ENCODE results near the gene ABCA7.

Gene ABCA7

GRCh38 chr19:1045247-1045603 lies 5.3 kb downstream of the ABCA7 start:
- DNase-seq (ENCODE audit: low spot score): no peak
- TF ChIP-seq, protein P1, sequence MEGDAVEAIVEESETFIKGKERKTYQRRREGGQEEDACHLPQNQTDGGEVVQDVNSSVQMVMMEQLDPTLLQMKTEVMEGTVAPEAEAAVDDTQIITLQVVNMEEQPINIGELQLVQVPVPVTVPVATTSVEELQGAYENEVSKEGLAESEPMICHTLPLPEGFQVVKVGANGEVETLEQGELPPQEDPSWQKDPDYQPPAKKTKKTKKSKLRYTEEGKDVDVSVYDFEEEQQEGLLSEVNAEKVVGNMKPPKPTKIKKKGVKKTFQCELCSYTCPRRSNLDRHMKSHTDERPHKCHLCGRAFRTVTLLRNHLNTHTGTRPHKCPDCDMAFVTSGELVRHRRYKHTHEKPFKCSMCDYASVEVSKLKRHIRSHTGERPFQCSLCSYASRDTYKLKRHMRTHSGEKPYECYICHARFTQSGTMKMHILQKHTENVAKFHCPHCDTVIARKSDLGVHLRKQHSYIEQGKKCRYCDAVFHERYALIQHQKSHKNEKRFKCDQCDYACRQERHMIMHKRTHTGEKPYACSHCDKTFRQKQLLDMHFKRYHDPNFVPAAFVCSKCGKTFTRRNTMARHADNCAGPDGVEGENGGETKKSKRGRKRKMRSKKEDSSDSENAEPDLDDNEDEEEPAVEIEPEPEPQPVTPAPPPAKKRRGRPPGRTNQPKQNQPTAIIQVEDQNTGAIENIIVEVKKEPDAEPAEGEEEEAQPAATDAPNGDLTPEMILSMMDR (IDR thresholded peaks at IDR 0.05): no peak
- Histone ChIP-seq H3K4me3 (no peak overlapping the region), H3K27ac (no peak overlapping the region)

- TF ChIP-seq, protein P1 (IDR thresholded peaks at IDR 0.05): no peak
- DNase-seq (ENCODE audit: low spot score): no peak
- no peak overlapping the region for H3K27ac ChIP-seq
Observed at GRCh38 chr19:1046117-1046626, 6.3 kb downstream of the ABCA7 start.

DNA sequence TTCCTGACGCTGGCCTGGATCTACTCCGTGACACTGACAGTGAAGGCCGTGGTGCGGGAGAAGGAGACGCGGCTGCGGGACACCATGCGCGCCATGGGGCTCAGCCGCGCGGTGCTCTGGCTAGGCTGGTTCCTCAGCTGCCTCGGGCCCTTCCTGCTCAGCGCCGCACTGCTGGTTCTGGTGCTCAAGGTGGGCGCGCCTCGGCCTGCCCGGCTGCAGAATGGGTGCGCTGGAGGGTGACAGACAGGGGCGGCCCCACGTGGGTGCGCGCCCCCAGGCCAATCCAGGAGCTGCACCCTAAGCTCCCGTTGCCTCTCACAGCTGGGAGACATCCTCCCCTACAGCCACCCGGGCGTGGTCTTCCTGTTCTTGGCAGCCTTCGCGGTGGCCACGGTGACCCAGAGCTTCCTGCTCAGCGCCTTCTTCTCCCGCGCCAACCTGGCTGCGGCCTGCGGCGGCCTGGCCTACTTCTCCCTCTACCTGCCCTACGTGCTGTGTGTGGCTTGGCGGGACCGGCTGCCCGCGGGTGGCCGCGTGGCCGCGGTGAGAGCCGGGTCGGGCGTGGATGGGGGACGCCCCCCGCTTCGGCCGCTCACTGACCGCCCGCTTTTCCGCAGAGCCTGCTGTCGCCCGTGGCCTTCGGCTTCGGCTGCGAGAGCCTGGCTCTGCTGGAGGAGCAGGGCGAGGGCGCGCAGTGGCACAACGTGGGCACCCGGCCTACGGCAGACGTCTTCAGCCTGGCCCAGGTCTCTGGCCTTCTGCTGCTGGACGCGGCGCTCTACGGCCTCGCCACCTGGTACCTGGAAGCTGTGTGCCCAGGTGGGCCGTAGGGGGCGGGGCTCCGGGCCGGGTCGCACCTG lies 7.2 kb downstream of the ABCA7 start:
- no peak overlapping the region for H3K4me3 ChIP-seq
- H3K27ac ChIP-seq: no peak overlapping the region
- DNase-seq (ENCODE audit: low spot score): no peak
- TF ChIP-seq, protein P1 (IDR thresholded peaks at IDR 0.05): no peak

More at GRCh38 chr19:1046117-1046626, 6.3 kb downstream of the ABCA7 start:
- H3K4me3 ChIP-seq: no peak overlapping the region

DNA sequence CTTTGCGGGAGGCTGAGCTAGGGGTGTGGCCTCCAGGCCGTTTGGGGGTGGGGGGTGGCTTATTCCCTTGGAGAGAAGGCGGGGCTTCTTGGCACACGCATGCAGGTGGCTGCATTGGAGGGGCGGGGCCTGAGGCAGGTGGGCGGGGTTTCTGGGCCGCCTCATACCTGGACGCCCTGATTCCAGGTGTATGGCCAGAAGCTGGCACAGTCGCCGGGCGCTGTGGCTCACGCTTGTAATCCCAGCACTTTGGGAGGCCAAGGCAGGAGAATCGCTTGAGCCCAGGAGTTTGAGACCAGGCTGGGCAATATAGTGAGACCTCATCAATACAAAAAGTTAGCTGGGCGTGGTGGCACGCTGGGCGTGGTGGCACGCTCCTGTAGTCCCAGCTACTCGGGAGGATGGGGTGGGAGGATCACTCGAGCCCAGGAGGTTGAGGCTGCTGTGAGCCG lies 7.8 kb downstream of the ABCA7 start:
- no peak for DNase-seq (ENCODE audit: low spot score)
- H3K27ac ChIP-seq: no peak overlapping the region
- TF ChIP-seq, protein P1 (IDR thresholded peaks at IDR 0.05): no peak
- no peak overlapping the region for H3K4me3 ChIP-seq

GRCh38 chr19:1049106-1049505 lies 9.2 kb downstream of the ABCA7 start:
- TF ChIP-seq, protein P1 (IDR thresholded peaks at IDR 0.05): no peak
- H3K4me3 ChIP-seq: no peak overlapping the region
- H3K27ac ChIP-seq: no peak overlapping the region
- no peak for DNase-seq (ENCODE audit: low spot score)

DNA sequence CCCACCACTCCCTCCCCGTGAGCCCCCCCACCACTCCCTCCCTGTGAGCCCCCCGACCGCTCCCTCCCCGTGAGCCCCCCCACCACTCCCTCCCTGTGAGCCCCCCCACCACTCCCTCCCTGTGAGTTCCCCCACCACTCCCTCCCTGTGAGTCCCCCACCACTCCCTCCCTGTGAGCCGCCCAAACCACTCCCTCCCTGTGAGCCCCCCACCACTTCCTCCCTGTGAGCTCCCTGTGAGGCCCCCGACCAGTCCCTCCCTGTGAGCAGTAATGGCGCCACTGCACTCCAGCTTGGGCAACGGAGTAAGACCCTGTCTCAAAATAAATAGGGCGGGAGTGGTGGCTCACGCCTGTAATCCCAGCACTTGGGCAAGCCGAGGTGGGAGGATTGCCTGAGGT lies 9.9 kb downstream of the ABCA7 start:
- TF ChIP-seq, protein P1 (IDR thresholded peaks at IDR 0.05): no peak
- no peak for DNase-seq (ENCODE audit: low spot score)
- no peak overlapping the region for H3K27ac ChIP-seq

More for the DNA sequence above, 9.9 kb downstream of the ABCA7 start:
- H3K4me3 ChIP-seq: no peak overlapping the region
